Measurements from ENCODE around the gene FAM13B. TPM values are rescaled to one million over a fixed set of nuclear protein-coding genes. Genes with fewer than 3 reads are reported as not detected.
"Not testable (repeated sequence)": the region's sequence is repeated elsewhere in the genome, so short reads cannot be mapped to it uniquely, and the experiment has no call there.

Gene FAM13B
- 11.2 TPM for polyA plus RNA-seq (2012; ENCODE audit: insufficient read depth, insufficient read length)

- peak within 1 kb of the TSS; percentile 90 for H3K4me3 ChIP-seq (ENCODE audit: low read length)
- peak; percentile 71 for DNase-seq (ENCODE audit: low read depth, low spot score)
These were observed at the start of gene FAM13B for GRCh38 chr5:138032572-138033385. Gene FAM13B, minus strand, starts transcription at chr5:138033079. Its CDS starts 13,968 bp downstream, at chr5:138019111.

GRCh38 chr5:138082033-138082432, 49.2 kb upstream of the FAM13B start:
- DNase-seq (ENCODE audit: low read depth, low spot score), result peak; percentile 44
- no peak overlapping the region for H3K4me3 ChIP-seq (ENCODE audit: low read length)

- no peak for DNase-seq (ENCODE audit: low read depth, low spot score)
- H3K4me3 ChIP-seq (ENCODE audit: low read length), result no peak overlapping the region
These were observed 45.2 kb upstream of the FAM13B start for GRCh38 chr5:138078006-138078643.

- no peak overlapping the region for H3K4me3 ChIP-seq (ENCODE audit: low read length)
- DNase-seq (ENCODE audit: low read depth, low spot score), result peak; percentile 39
These were observed 44.3 kb upstream of the FAM13B start for GRCh38 chr5:138077064-138077696.

DNA sequence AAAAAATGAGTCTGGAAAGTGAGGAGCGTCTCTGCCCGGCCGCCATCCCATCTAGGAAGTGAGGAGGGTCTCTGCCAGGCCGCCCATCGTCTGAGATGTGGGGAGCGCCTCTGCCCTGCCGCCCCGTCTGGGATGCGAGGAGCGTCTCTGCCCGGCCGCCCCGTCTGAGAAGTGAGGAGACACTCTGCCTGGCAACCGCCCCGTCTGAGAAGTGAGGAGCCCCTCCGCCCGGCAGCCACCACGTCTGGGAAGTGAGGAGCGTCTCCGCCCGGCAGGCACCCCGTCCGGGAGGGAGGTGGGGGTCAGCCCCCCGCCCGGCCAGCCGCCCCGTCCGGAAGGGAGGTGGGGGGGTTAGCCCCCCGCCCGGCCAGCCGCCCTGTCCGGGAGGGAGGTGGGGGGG, 37.1 kb upstream of the FAM13B start:
- DNase-seq (ENCODE audit: low read depth, low spot score); H3K4me3 ChIP-seq (ENCODE audit: low read length): not testable (repeated sequence)

DNA sequence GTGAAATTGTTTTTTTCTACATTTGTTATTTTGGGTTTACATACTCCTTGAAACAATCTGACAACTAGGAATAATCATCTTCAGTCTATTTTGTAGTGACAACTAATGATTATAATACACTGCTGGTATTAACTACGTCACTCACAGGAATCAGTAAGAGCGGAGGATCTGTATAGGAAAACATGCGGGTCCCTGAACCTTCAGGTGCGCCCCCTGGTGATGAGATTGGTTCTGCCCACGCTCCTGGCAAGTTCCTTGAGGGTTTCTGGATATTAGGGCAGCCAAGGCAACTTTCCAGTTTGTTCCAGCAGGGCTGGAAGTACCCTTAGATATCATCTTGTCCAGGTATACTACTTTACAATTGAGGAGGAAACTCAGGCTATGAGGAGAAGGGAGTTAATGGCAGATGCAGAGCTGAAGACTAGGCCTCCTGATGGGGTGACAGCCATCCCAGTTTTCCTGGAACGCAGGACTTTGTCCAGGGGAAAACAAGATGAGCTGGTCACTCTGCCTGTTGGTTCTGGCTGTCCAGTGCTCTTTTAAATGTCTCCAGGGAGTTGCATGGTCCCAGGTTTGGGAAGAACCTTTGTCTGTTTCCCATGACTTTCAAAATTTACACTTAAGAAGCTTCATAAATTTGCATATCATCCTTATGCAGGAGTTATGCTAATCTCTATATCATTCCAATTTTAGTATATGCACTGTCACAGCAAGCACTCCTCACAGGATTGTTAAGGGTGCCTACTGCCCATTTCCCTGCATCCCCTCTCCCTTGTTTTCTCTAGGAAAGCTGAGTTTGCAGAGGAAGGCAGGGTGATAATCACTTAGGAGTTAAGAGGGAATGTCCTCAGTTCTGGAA, 36.1 kb upstream of the FAM13B start:
- peak; percentile 55 for DNase-seq (ENCODE audit: low read depth, low spot score)
- H3K4me3 ChIP-seq (ENCODE audit: low read length), result no peak overlapping the region

GRCh38 chr5:138067945-138068344, 35.1 kb upstream of the FAM13B start:
- H3K4me3 ChIP-seq (ENCODE audit: low read length), result no peak overlapping the region
- DNase-seq (ENCODE audit: low read depth, low spot score), result no peak

DNA sequence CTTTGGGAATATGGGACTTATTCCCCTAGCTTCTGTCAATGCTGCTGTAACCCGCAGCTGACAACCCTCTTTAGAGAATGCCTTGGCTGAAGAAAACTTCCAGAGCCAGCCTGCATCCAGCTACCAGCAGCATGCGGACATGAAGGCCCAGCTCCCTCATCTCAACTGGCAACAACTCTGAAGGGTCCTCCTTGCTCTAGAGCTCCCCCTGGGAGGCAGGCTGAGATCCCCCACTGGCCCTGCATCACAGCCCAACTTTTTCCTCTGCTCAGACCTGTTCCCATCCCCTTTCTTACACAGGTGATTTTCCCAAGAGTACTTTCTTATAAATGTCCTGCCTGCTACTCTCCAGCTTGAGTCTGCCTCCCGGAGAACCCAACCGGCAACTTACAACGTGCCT, 32.2 kb upstream of the FAM13B start:
- H3K4me3 ChIP-seq (ENCODE audit: low read length), result no peak overlapping the region
- no peak for DNase-seq (ENCODE audit: low read depth, low spot score)

- no peak overlapping the region for H3K4me3 ChIP-seq (ENCODE audit: low read length)
- no peak for DNase-seq (ENCODE audit: low read depth, low spot score)
These were observed 31.6 kb upstream of the FAM13B start for GRCh38 chr5:138064526-138064925.

- DNase-seq (ENCODE audit: low read depth, low spot score), result no peak
- H3K4me3 ChIP-seq (ENCODE audit: low read length), result no peak overlapping the region
These were observed 22.1 kb upstream of the FAM13B start for GRCh38 chr5:138054847-138055558.

DNA sequence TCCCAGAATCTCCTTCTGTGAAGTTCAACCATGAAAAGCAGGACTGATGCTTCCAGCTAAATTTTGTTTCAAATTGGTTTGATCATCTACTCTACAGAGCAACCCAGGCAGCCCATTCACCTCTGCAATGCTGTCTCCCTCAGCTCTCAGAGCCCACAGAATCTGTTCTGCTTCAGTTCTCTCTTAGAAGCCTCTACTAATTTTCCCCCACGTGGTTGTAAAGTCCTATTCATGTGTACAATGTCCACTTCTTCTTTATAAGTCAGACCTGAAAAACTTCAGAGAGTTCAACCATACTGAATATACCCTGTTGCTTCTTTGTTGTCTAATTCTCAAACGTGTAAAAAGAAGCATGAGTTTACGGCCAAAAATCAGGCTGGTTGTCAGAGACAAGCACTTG, 21.3 kb upstream of the FAM13B start:
- no peak for DNase-seq (ENCODE audit: low read depth, low spot score)
- H3K4me3 ChIP-seq (ENCODE audit: low read length), result no peak overlapping the region

GRCh38 chr5:138053554-138053953, 20.7 kb upstream of the FAM13B start:
- no peak overlapping the region for H3K4me3 ChIP-seq (ENCODE audit: low read length)
- DNase-seq (ENCODE audit: low read depth, low spot score), result no peak

GRCh38 chr5:138052718-138053117, 19.8 kb upstream of the FAM13B start:
- not testable (repeated sequence) for H3K4me3 ChIP-seq (ENCODE audit: low read length); DNase-seq (ENCODE audit: low read depth, low spot score)

GRCh38 chr5:138051441-138052296, 18.8 kb upstream of the FAM13B start:
- no peak overlapping the region for H3K4me3 ChIP-seq (ENCODE audit: low read length)
- DNase-seq (ENCODE audit: low read depth, low spot score), result no peak

GRCh38 chr5:138045283-138045682, 12.4 kb upstream of the FAM13B start:
- H3K4me3 ChIP-seq (ENCODE audit: low read length); DNase-seq (ENCODE audit: low read depth, low spot score): not testable (repeated sequence)

DNA sequence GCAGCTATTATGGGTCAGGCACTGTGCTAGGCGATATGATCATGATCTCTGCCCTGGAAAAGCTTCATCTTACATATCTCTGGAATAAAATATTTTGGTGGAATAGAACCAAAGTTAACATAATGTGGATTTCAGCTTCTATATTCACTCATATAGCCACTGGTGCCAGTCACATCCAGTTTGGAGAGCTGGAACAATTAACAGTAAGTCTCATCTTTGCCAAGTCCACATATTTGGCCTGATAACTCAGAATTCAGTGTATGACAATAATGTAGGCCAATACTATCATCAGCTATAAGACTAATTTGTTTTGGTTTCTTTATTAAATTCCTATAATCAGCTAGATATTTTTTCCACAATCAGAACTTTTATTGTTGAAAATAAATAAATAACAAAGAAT, 5.9 kb upstream of the FAM13B start:
- H3K4me3 ChIP-seq (ENCODE audit: low read length), result no peak overlapping the region
- DNase-seq (ENCODE audit: low read depth, low spot score), result no peak

- no peak overlapping the region for H3K4me3 ChIP-seq (ENCODE audit: low read length)
- no peak for DNase-seq (ENCODE audit: low read depth, low spot score)
These were observed 5.2 kb upstream of the FAM13B start for GRCh38 chr5:138037907-138038633.

Measured in Jurkat, Clone E6-1 (cell line).